IPS-NIHi7 (cell line): ENCODE measurements around the gene THAP4.
"Not testable (repeated sequence)": the region's sequence is repeated elsewhere in the genome, so short reads cannot be mapped to it uniquely, and the experiment has no call there.

Experiments
- DNase-seq: peaks from one replicate; pipeline ENCODE4 v3.0.0; 2012; ENCODE audit warnings: mixed read lengths; ENCODE audit errors: extremely low spot score

Gene THAP4

GRCh38 chr2:241584436-241584835 is 52.5 kb downstream of the THAP4 start:
- DNase-seq, result peak; percentile 54

GRCh38 chr2:241582806-241583205 is 54.2 kb downstream of the THAP4 start:
- no peak for DNase-seq

GRCh38 chr2:241582328-241582727 is 54.6 kb downstream of the THAP4 start:
- DNase-seq, result no peak

GRCh38 chr2:241579281-241579680 is 57.7 kb downstream of the THAP4 start:
- no peak for DNase-seq

DNA sequence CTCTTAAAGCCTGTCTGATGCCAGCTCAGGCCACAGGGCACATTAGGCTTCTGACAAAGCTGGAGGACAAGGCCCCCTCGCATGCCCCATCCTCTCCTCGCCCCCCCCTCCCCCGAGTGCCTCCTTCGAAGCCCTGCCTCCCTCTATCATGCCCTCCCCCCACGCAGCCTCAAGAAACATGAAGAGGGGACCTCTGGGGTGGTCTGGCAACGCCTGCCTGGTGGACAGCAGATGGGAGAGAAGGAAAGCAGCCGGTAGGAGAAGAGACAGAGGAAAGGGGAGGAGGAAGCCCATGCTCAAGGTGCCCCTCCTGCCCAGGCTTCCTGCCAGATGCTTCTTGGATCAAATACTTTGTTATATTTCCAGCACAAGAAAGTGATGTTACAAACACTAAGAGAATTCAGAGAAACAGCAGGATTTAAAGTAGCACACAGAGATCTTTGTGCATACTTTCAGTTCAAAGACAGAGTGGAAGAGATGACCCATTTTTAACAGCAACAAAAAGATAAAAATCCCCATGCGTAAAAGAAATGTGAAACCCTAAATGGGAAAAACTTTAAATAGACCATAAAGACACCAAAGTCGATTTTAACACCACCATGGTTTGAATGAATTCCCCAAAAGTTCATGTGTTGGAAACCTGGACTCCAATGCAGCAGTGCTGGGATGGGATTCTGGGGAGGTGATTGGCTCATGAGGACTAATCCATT is 59.4 kb downstream of the THAP4 start:
- no peak for DNase-seq

DNA sequence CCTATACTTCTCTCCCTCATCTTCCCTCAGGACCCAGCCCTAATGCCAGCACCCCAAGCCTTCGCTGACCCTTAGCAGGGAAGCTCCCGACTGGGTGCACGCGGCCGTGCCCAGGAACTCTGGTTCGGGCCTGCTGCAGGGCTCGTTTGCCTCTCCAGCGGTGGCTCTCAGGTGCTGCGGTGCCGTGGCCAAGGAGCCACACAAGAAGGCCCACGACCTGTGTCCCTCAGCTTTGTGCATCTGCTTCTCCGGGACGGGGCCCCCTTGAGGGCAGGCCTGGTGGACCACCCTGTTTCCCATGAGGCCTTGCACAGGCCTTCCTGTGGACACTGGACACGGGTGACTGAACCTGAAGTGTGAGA is 60.7 kb downstream of the THAP4 start:
- DNase-seq, result peak; percentile 34

- no peak for DNase-seq
Observed at GRCh38 chr2:241575624-241576292, 61.2 kb downstream of the THAP4 start.

DNA sequence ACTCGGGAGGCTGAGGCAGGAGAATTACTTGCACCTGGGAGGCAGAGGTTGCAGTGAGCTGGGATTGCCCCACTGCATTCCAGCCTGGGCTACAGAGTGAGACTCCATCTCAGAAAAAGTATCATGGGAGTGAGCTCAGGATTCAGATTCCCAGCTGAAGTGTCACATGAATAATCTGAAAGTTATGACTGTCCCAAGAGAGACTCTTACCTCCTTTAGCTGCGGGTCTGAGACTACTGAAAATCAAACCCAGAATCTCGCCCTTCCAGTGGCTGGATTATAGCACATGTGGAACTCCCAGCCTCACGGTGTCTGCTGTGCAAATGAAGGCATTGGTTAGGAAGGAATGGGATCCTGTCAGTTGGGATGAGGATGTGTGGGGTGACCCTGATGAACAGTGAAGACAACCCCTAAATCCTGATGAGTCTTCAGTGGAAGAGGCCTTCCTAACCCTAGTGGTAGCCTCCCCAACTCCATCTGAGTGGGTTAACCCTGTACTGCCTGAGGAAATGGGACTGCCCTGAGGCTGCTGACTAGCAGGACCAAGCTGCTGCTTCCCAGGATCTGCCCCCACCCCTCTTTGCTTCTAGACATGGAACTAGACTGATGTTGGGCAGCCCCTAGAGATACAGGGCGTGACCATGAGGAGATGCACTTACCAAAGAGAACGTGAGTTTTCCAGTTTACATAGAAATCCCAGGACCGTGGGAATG is 61.9 kb downstream of the THAP4 start:
- DNase-seq, result no peak

DNA sequence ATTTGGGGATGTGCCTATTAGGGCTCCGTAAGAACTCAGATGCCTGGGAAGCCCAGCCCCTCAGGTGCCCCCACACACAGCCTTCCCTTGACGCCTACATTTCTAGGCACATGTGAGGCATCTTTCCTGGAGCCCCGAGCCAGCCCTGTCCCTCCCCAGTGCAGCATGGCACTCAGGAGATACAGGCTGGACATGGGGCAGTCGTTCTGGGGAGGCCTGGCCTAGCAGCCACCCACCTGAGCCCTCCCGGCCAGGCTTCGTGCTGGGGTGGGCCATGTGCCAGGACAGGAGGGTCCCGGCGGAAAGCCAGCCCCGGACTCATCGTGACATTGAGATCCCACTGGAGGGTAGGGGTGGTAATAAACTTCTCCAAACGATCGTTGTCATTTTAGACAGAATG is 63.2 kb downstream of the THAP4 start:
- no peak for DNase-seq

- DNase-seq, result not testable (repeated sequence)
Observed at GRCh38 chr2:241572915-241573651, 63.9 kb downstream of the THAP4 start.

DNA sequence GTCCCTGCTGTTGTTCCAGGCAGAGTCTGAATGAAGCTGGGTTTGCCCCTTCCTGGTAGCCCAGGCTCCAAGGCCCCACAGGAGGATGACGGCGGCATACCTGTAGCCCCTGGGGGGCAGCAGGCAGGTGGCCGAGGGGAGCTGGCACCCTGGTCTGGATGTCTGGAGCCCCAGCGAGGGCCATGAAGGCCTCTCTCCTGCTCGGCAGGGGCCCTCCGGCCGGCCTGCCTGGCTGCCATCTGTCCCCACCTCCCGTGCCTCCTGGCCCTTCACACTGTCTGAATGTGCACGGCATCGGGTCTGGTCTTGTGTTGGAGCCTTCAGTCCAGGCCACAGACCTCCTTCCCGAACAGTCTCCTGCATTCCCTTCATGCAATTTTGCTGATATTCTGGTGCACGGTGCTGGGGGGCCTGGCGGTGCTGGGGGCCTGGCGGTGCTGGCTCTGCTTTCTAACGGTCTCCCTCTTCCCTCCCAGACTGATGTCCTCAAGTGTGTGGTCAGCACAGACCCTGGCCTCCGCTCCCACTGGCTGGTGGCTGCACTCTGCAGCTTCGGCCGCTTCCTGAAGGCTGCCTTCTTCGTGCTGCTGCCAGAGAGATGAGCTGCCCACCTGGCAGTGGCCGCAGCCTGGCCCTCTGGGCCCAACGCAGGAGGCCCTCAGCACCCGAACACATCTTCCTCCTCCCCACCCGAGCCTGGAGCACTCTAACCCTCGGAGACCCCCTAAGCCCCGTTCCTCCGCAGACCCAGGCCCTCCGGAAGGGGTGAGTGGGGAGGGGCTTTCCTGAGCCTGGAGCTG is 64.9 kb downstream of the THAP4 start:
- DNase-seq, result no peak

DNA sequence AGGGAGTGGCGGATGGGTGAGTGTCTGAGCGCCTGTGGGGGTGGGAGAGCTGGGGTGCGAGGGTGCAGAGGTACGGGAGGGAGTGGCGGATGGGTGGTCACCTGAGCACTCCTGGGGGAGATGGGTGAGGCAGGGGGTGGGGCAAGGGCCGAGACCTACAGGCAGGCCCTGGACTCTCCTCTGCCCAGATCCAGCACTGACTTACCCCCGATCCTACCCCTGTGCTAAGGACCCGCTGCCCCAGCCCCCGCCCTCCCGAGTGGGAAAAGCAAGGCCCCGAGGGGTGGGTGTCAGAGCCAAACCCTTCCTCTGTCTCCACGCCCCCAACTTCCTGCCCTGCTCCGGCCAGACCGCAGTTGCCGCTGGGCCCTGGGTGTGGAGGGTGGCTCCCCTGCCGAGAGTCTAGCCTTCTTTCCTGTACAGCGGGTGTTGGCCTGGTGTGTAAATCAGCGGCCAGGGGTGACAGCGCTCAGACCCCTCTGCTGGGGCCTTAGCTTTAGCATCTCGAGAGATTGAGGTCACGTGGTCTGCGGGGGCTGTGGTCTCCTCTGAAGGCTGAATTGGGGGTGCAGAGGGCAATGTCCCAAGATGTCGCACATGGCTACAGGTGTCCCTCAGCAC is 65.9 kb downstream of the THAP4 start:
- DNase-seq, result no peak

- DNase-seq, result no peak
Observed at GRCh38 chr2:241569831-241570281, 67.1 kb downstream of the THAP4 start.

DNA sequence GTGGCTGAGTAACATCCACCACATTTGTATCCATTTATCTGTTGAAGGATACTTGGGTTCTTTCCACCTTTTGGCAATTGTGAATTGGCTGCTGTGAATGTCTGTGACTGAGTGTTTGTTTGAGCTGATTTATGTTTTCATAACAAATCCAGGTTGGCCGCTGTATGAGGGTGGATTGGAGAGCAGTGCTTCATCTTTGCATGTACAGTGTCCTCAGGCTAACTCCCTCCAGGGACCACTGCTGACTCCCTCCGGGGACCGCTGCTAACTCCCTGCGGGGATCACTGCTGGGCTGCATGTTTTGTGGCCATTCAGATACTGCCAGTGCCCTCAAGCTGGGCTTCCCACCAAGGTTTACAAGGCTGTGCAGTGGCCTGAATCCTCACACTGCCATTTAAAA is 68.2 kb downstream of the THAP4 start:
- no peak for DNase-seq

DNA sequence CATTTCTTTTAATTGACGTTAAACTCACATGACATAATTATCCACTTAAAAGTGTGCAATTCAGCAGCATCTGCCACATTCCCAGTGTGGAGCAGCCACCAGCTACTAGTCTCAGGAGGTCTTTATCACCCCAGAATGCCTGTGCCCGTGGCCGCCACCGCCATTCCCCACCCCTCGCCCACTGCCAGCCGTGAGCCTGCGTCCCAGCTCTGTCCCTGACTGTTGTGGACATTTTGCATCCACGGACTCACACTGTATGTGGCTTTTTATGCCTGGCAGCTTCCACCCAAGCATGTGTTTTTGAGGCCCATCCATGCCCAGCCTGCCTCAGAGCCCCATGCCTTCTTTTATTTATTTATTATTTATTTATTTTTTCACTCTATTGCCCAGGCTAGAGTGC is 69.2 kb downstream of the THAP4 start:
- DNase-seq, result no peak

- DNase-seq, result not testable (repeated sequence)
Observed at GRCh38 chr2:241567266-241567665, 69.7 kb downstream of the THAP4 start.

GRCh38 chr2:241566468-241566867 is 70.5 kb downstream of the THAP4 start:
- no peak for DNase-seq

DNA sequence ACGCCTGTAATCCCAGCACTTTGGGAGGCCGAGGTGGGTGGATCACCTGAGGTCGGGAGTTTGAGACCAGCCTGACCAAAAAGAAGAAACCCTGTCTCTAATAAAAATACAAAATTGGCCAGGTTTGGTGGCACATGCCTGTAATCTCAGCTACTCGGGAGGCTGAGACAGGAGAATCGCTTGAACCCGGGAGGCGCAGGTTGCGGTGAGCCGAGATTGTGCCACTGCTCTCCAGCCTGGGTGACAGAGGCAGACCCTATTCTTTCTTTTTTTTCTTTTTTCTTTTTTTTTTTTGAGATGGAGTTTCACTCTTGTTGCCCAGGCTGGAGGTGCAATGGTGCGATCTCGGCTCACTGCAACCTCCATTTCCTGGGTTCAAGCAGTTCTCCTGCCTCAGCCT is 70.9 kb downstream of the THAP4 start:
- not testable (repeated sequence) for DNase-seq

DNA sequence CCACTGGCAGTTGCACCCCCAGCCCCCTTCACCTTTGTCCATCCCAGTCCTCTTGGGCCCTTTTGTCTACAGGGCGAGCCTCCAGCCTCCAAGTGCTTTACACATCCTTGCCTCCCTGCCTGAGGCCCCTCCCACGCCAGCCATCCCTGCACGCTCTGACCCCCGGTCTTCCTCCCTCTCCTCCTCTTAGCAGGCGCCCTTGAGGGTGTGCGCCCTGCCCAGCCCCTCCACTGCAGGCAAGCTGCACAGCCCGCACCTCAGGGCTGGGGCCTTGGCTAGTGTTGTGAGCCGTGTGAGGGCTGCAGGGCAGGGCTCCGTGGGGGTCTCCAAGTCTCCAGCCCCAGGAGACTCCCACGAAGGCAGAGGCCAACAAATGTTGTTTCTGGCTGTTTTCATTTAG is 71.5 kb downstream of the THAP4 start:
- DNase-seq, result no peak

- no peak for DNase-seq
Observed at GRCh38 chr2:241564596-241565410, 72.2 kb downstream of the THAP4 start.
